ENCODE measurements around the gene ABLIM3. TPM values are rescaled to one million over a fixed set of nuclear protein-coding genes. Genes with fewer than 3 reads are reported as not detected.

Gene ABLIM3
- total RNA-seq, 1 donor from 2014 or later, result 50.8 TPM

DNA sequence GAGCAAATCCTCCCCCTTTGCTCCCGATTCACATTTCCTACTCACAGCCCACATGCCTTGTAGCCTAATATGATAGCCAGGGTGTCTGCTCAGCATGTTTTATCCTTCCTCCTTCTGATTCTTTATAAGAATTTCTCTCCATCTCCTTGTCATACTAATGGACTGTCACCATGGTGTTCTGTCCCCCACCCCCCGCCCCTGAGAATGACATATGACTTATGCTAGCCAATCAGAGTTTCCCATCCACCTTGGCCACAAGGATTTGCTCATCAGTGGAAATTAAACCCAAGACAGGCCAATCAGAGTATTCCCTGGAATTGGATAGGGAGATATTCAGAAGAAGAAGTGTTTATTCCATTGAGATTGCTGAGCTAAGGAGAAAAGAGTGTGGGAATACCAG lies 16.0 kb downstream of the ABLIM3 start:
- Histone ChIP-seq H3K4me1 (peaks cover 10% of the 10 kb centered on the region), H3K4me3 (no peak overlapping the region), H3K27me3 (no peaks in the 10 kb centered on the region), H3K36me3 (no peaks in the 10 kb centered on the region), H3K9me3 (no peaks in the 10 kb centered on the region), H3K27ac (no peak overlapping the region)
- DNase-seq (ENCODE audit: extremely low spot score in 2 of 2), result no peak
- TF ChIP-seq, protein P1, sequence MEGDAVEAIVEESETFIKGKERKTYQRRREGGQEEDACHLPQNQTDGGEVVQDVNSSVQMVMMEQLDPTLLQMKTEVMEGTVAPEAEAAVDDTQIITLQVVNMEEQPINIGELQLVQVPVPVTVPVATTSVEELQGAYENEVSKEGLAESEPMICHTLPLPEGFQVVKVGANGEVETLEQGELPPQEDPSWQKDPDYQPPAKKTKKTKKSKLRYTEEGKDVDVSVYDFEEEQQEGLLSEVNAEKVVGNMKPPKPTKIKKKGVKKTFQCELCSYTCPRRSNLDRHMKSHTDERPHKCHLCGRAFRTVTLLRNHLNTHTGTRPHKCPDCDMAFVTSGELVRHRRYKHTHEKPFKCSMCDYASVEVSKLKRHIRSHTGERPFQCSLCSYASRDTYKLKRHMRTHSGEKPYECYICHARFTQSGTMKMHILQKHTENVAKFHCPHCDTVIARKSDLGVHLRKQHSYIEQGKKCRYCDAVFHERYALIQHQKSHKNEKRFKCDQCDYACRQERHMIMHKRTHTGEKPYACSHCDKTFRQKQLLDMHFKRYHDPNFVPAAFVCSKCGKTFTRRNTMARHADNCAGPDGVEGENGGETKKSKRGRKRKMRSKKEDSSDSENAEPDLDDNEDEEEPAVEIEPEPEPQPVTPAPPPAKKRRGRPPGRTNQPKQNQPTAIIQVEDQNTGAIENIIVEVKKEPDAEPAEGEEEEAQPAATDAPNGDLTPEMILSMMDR (IDR thresholded peaks at IDR 0.05), result no peak
- TF ChIP-seq POLR2AphosphoS5 (IDR thresholded peaks at IDR 0.05; ENCODE audit: insufficient read depth in 1 of 2, low read depth in 1 of 2), result no peak
- TF ChIP-seq POLR2A (IDR thresholded peaks at IDR 0.05), result no peak
- intact Hi-C loops (cut with DNase I), result no loop called here

- H3K9me3 ChIP-seq, result no peaks in the 10 kb centered on the region
- no peaks in the 10 kb centered on the region for H3K27me3 ChIP-seq
- no peak overlapping the region for H3K4me3 ChIP-seq
- TF ChIP-seq POLR2AphosphoS5 (IDR thresholded peaks at IDR 0.05; ENCODE audit: insufficient read depth in 1 of 2, low read depth in 1 of 2) (no peak), POLR2A (IDR thresholded peaks at IDR 0.05) (no peak)
- TF ChIP-seq, protein P1 (IDR thresholded peaks at IDR 0.05), result no peak
- intact Hi-C loops (cut with DNase I), result no loop called here
- H3K27ac ChIP-seq, result no peak overlapping the region
- H3K36me3 ChIP-seq, result no peaks in the 10 kb centered on the region
- peaks cover 6% of the 10 kb centered on the region for H3K4me1 ChIP-seq
- no peak for DNase-seq (ENCODE audit: extremely low spot score in 2 of 2)
Measured at GRCh38 chr5:149160291-149160787, 19.0 kb downstream of the ABLIM3 start.

DNA sequence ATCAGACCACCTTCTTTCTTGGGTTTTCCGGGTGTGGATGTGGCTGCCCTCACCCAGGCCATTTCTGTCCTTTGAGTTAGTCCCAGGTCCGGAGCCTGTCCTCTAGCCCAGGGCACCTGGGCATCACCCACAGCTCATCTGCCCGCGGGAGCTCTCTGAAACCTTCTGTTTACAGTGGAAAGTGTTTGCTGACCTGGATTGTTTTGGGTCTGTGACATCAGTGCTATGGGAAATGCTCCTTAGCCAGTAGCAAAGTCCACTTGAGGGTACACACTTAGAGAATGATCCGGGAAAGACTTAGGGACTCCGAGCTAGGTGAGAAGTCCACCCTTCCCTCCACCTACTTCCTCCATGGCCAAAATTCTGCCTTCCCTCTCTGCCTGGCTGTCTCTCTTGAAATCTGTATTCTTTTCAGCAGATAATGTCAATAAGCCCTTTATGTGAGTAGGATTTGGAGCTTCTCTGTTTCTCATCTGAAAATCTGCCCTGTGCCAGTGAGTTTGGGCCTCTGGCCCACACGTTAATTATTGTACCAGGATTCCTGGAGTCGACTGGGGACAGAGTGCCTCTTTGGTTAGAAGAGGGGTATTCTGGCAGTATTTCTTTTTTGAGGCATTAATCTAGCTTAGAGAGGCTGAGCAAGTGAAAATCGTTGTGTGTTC lies 19.9 kb downstream of the ABLIM3 start:
- Histone ChIP-seq H3K27ac (no peak overlapping the region), H3K4me1 (peaks cover 6% of the 10 kb centered on the region), H3K9me3 (no peaks in the 10 kb centered on the region), H3K36me3 (no peaks in the 10 kb centered on the region), H3K4me3 (no peak overlapping the region), H3K27me3 (no peaks in the 10 kb centered on the region)
- TF ChIP-seq POLR2A (IDR thresholded peaks at IDR 0.05) (no peak), POLR2AphosphoS5 (IDR thresholded peaks at IDR 0.05; ENCODE audit: insufficient read depth in 1 of 2, low read depth in 1 of 2) (no peak)
- TF ChIP-seq, protein P1 (IDR thresholded peaks at IDR 0.05), result no peak
- no peak for DNase-seq (ENCODE audit: extremely low spot score in 2 of 2)
- intact Hi-C loops (cut with DNase I), result no loop called here

GRCh38 chr5:149161850-149162249 lies 20.6 kb downstream of the ABLIM3 start:
- no peak for DNase-seq (ENCODE audit: extremely low spot score in 2 of 2)
- TF ChIP-seq POLR2A (IDR thresholded peaks at IDR 0.05), result no peak
- TF ChIP-seq POLR2AphosphoS5 (IDR thresholded peaks at IDR 0.05; ENCODE audit: insufficient read depth in 1 of 2, low read depth in 1 of 2), result no peak
- TF ChIP-seq, protein P1 (IDR thresholded peaks at IDR 0.05), result no peak
- no peaks in the 10 kb centered on the region for H3K9me3 ChIP-seq
- no peaks in the 10 kb centered on the region for H3K36me3 ChIP-seq
- intact Hi-C loops (cut with DNase I), result no loop called here
- no peak overlapping the region for H3K4me3 ChIP-seq
- H3K27ac ChIP-seq, result no peak overlapping the region
- H3K27me3 ChIP-seq, result no peaks in the 10 kb centered on the region
- peaks cover 6% of the 10 kb centered on the region for H3K4me1 ChIP-seq

GRCh38 chr5:149162401-149163084 lies 21.2 kb downstream of the ABLIM3 start:
- DNase-seq (ENCODE audit: extremely low spot score in 2 of 2), result no peak
- Histone ChIP-seq H3K4me3 (no peak overlapping the region), H3K27me3 (no peaks in the 10 kb centered on the region), H3K36me3 (no peaks in the 10 kb centered on the region), H3K27ac (no peak overlapping the region), H3K9me3 (no peaks in the 10 kb centered on the region), H3K4me1 (peaks cover 6% of the 10 kb centered on the region)
- intact Hi-C loops (cut with DNase I), result no loop called here
- TF ChIP-seq, protein P1 (IDR thresholded peaks at IDR 0.05), result no peak
- TF ChIP-seq POLR2AphosphoS5 (IDR thresholded peaks at IDR 0.05; ENCODE audit: insufficient read depth in 1 of 2, low read depth in 1 of 2) (no peak), POLR2A (IDR thresholded peaks at IDR 0.05) (no peak)
